CD4-positive, alpha-beta T cell treated with Interleukin-12 subunit alpha and Interleukin-12 subunit beta, for 1 hour (primary cell): Measurements from ENCODE around the gene PXDC1.

Source experiments
- DNase-seq: peaks from one replicate; pipeline ENCODE4 v3.0.0-alpha.2; 2020

Gene PXDC1, protein sequence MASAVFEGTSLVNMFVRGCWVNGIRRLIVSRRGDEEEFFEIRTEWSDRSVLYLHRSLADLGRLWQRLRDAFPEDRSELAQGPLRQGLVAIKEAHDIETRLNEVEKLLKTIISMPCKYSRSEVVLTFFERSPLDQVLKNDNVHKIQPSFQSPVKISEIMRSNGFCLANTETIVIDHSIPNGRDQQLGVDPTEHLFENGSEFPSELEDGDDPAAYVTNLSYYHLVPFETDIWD

DNA sequence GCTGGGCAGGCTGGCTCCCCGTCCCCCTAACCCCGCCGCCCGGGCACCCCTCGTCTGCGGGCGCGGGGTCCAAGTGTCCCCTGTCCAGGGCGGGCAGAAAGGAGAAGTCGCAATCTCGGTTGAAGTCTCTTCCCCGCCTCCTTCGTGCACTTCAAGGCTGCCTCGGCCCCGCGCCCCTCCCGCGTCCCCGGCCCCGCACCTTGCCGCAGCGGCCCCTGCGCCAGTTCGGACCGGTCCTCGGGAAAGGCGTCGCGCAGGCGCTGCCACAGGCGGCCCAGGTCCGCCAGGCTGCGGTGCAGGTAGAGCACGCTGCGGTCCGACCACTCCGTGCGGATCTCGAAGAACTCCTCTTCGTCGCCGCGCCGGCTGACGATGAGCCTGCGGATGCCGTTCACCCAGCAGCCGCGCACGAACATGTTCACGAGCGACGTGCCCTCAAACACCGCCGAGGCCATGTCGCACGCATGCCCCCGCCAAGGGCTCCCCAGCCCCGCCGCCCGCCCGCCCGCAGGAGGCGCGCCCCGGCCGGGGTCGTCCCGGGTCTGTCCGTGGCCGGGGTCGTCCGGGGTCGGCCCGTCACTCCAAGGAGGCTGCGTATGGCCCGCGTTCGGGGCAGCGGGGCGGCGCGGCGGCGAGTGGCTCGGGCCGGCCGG, at the start of gene PXDC1:
Gene PXDC1, minus strand, starts transcription at position 637 of the 653 bp plus-strand sequence. Its CDS starts 182 bp downstream, at position 455.
- peak; percentile 14 for DNase-seq

DNA sequence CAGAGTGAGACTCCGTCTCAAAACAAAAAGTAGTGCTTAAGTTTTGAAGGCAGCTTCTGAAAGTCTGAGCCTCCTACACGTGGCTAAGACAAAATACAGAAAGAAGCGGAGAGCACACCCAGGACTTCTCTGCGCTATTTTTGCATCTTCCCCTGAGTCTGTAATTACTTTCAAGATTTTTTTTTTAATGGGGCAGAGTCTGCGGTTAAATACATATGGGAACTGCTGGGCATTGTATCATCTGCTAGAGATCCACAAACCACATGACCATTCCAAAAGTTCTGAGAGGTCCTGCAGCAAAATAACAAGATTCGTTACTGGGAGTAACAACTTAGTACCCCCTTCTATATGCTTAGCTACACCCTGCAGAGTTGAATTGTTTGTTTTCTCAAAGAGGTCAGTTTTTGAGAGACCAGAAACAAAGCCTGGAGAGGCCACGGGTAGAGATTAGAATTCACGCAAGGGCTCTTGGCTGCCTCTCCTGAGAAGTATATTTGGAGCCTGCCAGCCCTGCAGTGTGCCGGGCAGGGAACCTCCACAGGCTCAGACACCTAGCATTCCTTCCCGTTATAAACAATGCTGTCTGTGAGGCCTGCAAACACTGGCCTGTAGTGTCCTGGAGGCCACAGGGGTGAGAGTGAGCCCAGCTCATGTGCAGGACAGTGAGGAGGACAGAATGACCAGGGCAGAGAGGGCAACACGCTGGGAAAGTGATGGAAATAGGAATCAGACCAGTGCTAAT, 49.5 kb upstream of the PXDC1 start:
- no peak for DNase-seq

DNA sequence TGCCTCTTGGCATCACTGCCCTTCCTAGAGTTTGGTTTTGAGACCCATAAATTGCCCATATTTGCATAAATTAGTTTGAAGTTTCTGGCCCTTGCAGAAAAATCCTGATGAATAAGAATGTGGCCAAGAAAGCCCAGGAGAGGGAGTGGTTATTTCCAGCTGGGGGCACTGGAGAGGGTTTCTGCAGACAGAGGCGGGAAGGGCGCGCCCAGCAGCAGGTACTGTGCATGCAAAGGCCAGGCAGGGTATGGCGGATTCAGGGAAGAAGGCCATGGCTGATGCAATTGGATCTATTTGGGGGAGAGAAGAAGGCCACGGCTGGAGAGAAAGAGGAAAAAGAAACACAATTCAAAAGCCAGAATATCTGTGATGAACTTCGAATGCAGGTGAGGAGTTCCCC, 48.2 kb upstream of the PXDC1 start:
- no peak for DNase-seq

DNA sequence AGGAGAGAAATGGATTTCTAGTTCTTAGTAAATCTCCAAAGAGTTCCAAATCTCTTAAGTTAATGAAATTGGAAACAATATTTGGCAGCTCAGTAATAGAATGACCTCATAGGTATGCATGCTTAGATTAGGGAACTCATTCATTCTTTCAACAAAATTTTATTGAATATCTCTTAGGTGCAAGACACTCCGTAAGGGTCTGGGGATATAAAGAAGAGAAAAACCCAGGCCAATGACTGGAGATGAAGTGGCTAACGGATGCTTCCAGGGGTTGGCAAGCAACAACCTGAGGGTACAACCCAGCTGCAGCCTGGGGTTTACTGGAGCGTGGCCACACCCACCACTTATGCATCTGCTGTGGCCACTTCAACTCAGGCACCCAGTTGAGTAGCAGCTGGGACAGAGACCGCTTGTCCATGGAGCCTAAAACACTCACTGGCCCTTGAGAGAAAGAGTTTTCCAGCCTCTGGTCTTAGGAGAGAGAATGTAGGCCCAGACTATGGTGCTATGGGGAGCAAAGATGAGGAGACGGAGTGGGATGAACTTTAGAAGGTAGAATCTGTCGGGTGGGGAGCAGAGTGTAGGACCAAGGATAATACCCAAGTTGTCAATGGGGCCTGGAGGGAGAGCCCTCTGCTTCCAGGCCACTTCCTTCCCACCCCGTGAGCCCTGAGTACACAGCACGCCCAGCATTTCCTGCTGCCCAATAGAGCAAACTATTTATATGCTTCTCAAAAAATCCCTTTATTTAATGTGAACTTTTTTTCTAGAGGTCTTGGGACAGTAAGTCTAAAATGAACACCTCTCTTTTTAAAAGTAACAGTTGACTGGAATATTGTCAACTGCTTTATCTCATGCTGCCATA, 46.8 kb upstream of the PXDC1 start:
- DNase-seq: no peak

DNA sequence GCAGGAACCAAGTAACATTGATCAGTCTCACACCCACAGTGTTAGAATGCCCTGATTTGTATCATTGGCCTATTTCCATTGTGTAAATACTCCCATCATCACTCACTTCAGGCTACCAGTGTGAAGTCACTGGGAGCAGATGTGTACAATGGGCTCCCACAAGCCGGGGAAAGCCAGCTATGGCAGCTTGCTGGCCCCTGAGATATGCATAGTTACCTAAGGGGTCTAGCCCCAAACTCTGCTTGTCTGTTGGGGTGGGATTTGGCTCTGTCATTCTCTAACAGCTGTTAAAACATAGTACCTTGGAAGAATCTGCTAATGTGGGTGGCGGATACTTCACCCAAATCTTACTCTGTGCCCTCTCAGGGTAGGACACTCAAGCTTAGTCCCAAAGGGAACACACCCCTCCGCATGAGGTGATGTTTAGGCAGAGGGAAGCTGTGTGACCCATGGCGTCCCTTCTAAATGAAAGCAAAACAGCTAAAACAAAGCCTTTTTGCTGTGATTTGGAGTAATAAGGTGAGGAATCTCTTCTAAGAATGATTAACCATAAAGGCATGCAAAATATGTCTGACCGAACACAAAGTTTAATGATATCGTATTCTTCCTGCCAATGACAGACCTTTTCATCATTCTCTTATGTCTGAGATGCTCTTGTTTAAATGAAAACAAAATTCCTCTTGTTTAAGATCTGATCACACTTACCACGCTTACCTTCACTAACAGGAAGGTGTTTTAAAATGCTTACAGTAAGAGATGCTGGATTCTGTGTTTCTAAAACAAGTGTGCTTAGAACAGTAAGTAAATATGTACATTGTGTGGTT, 45.9 kb upstream of the PXDC1 start:
- DNase-seq: no peak

DNA sequence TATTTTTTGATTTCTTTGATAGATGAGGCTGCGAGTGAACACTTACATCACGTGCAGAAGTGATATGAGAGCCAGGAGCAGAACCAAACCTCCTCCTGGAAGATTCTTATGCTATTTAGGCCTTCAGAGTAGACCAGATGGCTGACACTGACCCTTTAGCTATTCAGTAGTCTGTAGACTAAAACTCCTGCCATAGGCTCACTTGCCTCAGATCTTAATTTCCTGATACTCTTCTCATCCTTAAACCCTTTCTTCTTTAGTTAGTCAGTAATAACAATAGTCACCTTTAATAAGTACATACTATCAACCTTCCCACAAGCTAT, 45.2 kb upstream of the PXDC1 start:
- DNase-seq: no peak

DNA sequence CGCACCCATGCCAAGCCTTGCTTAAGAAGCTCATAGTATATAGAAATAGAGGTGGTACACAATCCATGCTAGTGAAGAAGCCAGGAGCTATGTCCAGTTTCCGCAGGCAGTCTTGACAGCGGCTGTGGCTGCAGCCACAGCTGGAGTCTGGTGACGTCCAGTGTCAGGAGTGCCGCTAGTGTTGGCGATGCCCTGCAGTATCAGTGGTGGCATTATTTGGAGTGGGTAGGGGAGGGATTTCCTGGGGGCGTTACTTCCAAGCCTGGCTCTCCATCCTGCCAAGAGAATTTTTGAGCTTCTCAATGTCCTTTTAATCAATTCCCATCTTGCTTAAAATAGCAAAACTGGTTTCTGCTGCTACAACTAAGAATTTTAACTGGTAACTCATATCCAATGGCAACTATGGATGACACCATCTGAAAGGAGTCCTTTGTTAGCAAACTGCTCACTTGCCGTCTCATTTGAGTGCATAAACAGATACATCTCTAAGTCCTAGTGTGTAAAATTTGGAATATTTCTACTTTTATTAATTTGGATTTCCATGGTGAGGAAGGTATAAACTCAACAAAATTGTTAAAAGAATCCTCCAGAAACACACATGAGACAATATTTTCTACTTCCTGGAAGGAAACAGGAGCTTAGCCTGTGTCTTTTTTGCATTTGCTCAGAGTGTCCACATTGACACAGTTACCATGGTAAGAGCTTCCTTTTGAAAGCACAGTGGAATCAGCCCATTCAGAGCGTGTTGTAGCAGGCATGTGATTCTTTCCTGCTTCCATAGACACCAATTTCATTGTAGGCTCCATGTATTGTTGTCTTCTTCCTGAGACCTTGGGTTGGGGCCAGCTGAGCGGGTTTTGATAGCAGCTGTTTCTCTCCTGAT, 44.6 kb upstream of the PXDC1 start:
- DNase-seq: no peak

DNA sequence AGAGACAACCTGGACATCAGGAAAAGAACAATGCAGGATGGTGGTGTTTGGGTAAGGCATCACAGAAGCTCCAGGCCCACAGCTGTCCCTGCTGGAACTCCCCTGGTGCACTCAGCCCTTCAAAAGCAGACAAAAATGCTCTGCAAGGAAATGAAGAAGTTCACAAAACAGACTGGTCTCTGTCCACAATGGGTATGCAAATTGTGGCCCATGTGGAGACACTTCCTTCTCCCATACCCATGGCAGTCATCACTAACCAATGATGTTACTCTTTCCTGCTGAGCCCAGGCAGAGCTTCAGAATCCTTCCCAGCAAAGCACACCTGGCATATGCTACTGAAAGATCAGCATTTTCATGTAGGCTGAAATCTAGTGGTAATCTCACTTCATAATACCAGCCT, 42.6 kb upstream of the PXDC1 start:
- DNase-seq: no peak

DNA sequence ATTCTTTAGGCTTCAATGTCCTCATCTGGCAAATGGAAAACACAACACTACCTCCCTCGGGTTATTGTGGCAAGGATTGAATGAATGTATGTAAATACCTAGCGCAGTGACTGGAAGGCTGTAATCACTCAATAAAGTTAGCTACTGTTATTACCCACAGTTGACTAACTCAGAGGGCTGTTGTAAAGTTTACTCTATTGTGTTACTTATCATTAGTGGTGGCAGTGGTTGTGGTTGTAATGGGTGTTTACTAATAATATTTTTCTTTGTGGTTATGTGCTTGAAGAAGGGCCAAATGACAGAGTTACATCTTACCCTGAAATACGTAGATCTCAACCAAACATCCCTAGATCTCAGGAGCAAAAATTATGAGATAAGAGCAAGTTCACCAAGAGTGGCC, 42.0 kb upstream of the PXDC1 start:
- DNase-seq: no peak

DNA sequence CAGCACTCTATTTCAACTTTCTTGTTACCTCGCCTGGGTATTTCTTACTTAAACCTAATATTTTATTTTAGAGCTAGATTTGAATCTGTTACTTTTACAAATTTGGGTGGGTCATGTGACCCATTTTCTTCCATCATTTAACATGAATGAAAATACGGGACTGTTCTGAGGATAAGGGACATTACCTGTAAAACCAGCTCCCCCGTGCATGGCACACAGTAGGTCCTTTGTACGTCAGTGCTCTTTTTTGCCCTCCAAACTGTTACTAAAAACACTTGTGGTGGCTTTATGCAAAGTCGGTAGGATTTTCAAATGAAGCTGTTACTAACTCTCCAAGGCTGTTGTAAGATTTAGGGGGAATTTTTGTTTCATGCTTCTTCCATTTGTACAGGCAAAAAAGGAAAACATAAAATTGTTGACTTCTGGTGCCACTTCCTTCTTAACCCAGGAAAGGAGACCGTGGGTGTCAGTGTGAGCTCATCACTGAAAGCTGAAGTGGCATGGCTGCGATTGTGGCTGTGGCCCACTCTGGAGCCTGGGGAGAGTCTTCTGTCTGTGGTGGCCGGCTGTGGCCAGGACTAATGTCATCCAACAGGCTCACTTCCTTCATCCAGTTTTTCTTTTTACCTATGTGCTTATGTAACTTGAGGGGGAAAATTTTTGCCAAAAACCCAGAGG, 40.2 kb upstream of the PXDC1 start:
- DNase-seq: no peak

DNA sequence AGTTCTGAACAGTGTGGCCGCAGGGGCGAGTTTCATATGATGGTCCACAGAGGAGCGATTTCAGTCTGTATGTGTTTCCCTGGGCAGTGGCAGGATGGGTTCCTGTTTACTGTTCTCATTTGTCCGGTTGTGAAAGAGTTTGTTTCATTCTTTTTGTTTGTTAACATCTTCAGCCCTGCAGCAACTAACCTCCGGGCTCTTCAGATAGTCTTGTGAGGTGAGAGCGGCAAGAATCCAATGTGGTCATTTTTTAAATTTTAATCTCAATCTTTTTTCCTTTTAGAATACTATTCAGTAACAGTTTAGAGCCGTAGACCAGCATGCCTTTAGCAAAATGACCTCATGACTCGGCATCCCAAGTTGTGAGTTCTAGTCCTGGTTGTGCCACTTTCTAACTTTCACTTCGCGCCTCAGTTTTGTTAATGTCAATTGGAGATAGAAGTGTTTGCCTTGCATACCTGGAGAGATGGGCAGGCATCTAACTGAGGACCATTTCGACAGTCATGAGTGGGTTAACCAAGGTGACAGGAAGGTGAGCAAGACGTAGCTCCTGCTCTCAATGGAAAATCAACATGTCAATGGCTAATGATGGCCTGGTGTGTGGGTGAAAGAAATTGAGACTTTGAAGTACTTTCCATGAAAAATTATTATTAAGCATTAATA, 38.5 kb upstream of the PXDC1 start:
- DNase-seq: no peak

DNA sequence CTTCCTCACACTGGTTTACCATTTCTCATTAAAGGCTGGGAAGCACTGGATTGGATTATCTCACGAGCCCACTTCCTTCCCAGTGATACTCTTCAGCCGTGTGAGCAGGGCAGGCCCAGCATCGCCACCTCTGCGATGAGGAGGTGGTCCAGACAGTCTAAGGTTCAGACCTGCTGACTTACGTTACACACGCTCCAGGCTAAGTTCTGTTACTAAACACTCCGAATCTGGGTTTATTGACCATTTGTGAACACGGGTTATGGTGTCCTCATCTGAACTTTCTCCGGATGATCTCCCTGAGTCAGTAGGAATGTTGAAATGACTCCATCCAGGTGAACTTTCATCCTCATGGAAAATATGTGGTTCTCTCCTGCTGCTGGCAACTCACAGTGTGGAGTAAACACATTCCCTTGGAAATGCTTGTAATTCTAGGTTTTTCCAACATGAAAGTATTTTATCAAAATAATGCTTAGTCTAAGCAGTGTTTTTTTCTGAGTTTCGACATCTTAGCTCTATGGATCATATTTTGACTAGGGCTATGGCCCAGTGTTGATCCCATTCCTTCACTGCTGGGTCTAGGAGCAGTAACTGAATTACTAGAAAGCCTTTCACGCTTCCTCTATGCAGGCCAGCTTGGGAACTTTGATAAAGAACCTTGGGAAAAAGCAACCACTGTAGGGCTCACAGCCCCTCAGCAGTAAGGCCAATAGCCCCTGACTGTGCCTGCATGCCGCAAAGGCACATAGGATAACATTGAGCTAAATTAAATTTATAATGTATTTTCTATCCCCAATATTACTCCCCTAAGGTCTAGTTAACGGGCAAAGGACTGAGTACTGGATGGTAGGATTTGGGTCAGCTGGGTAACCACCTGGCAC, 37.7 kb upstream of the PXDC1 start:
- no peak for DNase-seq

DNA sequence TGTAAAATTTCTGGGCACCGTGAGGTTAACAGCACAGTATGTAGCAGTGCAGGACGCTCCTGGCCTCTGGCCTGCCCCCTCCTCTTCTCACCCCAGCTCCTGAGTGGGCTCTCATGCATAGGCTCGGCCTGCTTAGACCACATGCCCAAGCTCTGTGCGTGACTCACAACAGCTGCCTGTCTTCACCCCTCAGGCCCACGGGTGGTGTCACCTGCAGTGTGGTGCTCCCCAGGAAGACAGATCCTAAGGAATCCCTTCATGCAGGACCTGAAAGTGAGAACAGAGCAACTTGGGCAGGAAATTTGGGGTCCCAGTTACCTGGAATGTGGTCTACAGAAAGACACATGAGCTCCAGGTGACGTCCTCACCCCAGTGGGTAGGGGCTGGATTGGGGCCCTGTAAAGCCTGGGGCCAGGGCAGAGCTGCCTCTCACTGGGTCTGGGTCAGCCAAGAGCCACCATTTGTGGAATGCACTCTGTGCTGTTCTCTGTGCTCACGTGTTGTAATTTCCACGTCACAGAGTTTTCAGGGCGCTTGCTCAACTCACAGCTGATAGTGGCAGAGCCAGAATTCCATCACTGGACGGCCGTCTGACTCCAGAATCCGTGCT, 37.0 kb upstream of the PXDC1 start:
- DNase-seq: no peak

DNA sequence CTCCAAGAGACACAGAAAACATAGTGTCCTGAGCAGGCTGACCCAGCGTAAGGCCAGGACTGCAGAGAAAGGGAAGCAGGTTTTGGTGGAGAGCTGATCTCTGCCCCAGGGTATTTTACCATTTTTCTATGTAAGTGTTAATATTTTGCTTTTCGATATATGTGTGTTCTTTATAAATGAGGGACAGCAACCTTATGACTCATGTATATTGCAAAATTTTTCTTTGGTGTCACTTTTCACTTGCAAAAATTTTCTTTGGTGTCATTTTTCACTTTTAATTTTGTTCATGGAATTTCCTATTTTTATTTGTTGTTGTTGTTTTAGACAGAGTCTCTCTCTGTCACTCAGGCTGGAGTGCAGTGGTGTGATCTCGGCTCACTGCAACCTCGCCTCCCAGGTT, 34.6 kb upstream of the PXDC1 start:
- DNase-seq: no peak

DNA sequence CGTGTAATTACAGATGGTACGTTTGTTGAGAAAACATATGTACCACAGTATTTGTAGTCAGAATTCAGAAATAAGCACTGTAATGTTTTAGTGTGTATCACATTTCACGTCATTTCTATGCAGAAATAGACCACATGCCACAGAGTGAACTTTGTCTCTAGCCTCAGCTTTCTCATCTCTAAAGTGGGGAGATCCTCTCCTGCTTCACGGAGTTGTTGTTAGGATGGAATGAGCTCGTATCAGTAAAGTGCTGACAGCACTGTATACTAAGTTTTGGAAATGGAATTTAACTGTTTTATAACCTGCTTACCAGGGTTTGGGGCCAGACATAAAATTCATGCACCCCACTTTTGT, 34.2 kb upstream of the PXDC1 start:
- DNase-seq: no peak

DNA sequence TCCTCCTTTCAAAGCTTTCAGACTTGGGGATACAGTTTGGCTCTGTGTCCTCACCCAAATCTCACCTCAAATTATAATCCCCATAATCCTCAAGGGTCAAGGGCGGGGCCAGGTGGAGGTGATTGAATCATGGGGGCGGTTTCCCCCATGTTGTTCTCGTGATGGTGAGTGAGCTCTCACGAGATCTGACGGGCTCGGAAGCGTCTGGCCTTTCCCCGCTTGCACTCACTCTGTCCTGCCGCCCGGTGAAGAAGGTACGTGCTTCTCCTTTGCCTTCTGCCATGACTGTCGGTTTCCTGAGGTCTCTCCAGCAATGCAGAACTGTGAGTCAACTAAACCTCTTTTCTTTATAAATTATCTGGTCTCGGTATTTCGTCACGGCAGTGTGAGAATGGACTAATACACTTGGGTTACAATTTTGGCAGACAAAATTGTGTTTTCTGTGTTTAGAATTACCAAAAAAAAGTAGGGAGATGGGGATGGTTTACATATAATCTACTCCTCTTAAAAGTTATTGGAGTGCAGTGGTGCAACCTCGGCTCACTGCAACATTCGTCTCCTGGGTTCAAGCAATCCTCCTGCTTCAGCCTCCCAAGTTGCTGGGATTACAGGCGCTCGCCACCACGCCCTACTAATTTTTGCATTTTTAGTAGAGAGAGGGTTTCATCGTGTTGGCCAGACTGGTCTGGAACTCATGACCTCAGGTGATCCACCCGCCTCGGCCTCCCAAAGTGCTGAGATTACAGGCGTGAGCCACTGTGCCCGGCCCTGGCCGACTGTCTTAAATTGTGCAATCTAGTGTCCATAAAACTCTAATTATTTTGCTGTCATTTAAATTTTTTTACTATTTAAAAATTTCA, 33.6 kb upstream of the PXDC1 start:
- no peak for DNase-seq

DNA sequence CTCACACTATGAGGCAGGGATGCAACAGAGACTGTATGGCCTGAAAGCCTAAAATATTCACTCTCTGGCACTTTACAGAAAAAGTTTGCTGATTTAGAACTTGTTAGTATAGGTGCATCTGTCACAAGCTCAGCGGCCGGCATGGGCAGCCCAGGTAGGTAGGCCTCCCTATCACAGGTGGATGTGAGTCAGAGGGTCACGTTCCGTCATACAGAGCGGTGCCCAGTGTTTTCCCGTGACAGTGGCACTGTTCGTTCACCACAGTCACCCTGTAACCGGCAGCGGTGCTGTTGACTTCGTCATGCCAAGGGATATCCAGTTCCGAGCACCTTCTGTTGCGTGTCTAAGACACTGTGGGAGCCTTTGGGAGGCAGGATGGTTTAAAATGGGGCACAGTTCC, 32.9 kb upstream of the PXDC1 start:
- no peak for DNase-seq
